GM12801 (cell line): Measurements from ENCODE around the gene TBXA2R.

ENCODE experiments used
- TF ChIP-seq, protein P1 (sequence below): IDR thresholded peaks from one replicate; pipeline ENCODE4 v1.5.1; 2011; ENCODE audit warnings: control low read depth; ENCODE audit not compliant: insufficient read length; ENCODE audit errors: extremely low read depth

Gene TBXA2R

GRCh38 chr19:3586127-3586626 is 20.5 kb downstream of the TBXA2R start:
- TF ChIP-seq, protein P1, sequence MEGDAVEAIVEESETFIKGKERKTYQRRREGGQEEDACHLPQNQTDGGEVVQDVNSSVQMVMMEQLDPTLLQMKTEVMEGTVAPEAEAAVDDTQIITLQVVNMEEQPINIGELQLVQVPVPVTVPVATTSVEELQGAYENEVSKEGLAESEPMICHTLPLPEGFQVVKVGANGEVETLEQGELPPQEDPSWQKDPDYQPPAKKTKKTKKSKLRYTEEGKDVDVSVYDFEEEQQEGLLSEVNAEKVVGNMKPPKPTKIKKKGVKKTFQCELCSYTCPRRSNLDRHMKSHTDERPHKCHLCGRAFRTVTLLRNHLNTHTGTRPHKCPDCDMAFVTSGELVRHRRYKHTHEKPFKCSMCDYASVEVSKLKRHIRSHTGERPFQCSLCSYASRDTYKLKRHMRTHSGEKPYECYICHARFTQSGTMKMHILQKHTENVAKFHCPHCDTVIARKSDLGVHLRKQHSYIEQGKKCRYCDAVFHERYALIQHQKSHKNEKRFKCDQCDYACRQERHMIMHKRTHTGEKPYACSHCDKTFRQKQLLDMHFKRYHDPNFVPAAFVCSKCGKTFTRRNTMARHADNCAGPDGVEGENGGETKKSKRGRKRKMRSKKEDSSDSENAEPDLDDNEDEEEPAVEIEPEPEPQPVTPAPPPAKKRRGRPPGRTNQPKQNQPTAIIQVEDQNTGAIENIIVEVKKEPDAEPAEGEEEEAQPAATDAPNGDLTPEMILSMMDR: no peak

DNA sequence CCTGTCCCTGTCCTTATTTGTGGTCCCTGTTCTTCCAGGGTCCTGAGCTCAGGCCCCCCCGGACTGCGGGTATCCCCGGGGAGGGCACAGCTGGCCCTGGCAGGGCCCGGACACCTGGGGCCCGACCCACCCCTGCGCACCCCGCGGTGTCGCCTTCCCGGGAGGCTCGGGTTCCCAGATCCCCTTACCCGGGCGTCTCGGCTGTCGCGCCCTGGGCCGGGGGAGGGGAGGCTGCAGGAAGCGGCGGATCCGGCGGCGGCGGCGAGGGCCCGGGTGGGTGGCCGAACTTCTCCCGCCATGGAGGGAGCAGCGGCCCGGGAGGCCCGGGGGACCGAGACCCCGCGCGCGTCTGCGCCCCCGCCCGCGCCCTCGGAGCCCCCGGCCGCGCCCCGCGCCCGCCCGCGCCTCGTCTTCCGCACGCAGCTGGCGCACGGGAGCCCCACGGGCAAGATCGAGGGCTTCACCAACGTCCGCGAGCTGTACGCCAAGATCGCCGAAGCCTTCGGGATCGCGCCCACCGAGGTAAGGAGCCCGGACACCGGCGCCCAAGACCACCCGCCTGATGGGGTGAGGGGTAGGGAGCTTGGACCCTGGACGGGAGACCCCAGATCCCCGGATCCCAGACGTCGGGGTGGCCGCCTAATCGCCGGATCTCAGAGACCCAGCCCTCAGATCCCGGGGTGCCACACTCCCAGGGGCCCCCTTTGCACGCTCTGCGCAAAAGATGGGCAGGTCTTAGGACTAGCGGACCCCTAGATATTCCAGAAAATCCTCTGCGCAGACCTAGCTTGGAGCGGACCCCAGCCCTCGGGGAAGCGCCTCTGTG is 21.2 kb downstream of the TBXA2R start, which contains the start of gene GIPC3:
Gene GIPC3 (plus strand): TSS at position 178 of the 826 bp plus-strand sequence. CDS start 120 bp downstream, at position 298.
- TF ChIP-seq, protein P1: no peak

DNA sequence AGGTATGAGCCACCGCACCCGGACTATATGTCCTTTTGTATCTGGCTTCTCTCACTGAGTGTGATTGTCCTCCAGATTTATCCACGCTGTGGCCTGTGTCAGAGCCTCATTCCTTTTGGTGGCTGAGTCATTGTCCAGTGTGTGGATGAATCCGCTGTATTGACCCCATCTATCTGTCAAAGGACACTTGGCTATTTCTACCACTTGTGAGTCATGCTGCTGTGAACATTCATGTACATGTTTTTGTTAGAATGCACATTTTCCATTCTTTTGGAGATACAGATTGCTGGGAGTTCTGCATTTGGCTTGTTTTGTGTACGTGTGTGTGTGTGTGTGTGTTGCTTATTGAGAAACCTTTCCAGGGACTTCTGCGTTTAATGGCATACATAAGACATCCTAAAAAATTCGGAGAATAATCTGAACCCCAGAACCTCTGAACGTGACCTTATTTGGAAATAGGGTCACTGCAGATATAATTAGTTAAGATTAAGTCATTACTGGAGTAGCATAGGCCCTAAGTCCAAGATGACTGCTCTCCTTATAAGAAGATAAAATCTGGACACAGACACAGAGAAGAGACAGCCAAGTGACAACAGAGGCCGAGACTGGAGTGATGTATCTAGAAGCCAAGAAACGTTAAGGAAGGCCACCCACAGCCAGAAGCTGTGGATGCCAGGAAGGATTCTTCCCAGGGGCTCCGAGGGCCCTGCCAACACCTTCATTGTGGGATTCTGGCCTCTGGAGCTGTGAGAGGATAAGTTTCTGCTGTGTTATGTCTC is 26.3 kb downstream of the TBXA2R start:
- TF ChIP-seq, protein P1: no peak

DNA sequence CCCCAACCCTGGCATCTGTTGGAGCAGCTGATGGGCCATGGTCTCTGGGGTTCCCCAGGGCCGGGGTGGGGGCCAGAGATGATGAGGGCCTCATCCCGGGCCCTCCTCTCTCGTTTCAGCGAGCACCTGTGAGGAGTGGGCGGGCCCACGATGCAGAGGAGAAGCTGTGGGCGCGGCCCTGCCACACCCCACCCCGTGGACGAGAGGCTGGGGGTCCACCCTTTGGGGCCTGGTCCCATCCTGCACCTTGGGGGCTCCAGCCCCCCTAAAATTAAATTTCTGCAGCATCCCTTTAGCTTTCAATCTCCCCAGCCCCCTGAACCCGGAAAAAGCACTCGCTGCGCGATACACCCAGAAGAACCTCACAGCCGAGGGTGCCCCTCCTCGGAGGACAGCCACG is 28.3 kb downstream of the TBXA2R start:
- TF ChIP-seq, protein P1: no peak

- TF ChIP-seq, protein P1: no peak
Observed at GRCh38 chr19:3577723-3578344, 28.8 kb downstream of the TBXA2R start.

DNA sequence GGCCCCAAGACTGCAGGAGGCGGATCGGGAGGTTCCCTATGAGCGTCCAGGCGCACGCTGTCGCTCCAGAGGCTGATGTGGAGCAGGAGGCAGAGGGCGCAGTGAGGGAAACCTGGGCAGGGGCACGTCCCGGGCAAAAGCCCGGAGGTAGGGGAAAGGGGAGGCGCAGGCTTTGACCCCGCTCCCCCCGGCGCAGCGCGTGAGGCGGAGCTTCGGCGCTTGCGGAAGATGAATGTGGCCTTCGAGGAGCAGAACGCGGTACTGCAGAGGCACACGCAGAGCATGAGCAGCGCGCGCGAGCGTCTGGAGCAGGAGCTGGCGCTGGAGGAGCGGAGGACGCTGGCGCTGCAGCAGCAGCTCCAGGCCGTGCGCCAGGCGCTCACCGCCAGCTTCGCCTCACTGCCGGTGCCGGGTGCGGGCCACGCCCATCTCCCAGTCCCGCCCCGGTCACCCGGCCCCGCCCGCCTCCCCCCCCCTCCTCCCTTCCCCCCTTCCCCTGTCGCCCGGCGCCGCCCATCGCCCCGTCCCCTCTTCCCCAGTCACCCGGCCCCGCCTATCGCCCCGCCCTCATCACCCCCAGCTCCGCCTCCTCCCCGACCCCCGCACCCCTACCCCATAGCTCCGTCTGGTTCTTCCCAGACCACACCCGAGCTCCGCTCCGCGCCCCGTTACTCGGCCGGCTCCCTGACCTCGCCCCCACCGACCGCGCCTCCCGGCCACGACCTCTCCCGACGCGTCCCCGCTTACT is 29.8 kb downstream of the TBXA2R start:
- TF ChIP-seq, protein P1: no peak
